Measurements from ENCODE around the gene GOLIM4.
"Not testable (repeated sequence)": the region's sequence is repeated elsewhere in the genome, so short reads cannot be mapped to it uniquely, and the experiment has no call there.

Gene GOLIM4

GRCh38 chr3:168095611-168096209 lies at the start of gene GOLIM4:
GOLIM4 (minus strand) TSS chr3:168095924; CDS start chr3:168095285, 639 bp downstream.
- peak in 1 of 2 donors; percentile 42 for DNase-seq (ENCODE audit: low read depth in 2 of 2, low spot score in 1 of 2)

- no peak for DNase-seq (ENCODE audit: low read depth in 2 of 2, low spot score in 1 of 2)
Observed at GRCh38 chr3:168141405-168141998, 45.8 kb upstream of the GOLIM4 start.

- no peak for DNase-seq (ENCODE audit: low read depth in 2 of 2, low spot score in 1 of 2)
Observed at GRCh38 chr3:168139947-168140346, 44.2 kb upstream of the GOLIM4 start.

- DNase-seq (ENCODE audit: low read depth in 2 of 2, low spot score in 1 of 2), result no peak
Observed at GRCh38 chr3:168138421-168138820, 42.7 kb upstream of the GOLIM4 start.

- no peak for DNase-seq (ENCODE audit: low read depth in 2 of 2, low spot score in 1 of 2)
Observed at GRCh38 chr3:168134931-168135330, 39.2 kb upstream of the GOLIM4 start.

GRCh38 chr3:168130250-168130649 lies 34.5 kb upstream of the GOLIM4 start:
- DNase-seq (ENCODE audit: low read depth in 2 of 2, low spot score in 1 of 2), result not testable (repeated sequence)

GRCh38 chr3:168128463-168128862 lies 32.7 kb upstream of the GOLIM4 start:
- DNase-seq (ENCODE audit: low read depth in 2 of 2, low spot score in 1 of 2), result not testable (repeated sequence)

- DNase-seq (ENCODE audit: low read depth in 2 of 2, low spot score in 1 of 2), result no peak
Observed at GRCh38 chr3:168127466-168127865, 31.7 kb upstream of the GOLIM4 start.

DNA sequence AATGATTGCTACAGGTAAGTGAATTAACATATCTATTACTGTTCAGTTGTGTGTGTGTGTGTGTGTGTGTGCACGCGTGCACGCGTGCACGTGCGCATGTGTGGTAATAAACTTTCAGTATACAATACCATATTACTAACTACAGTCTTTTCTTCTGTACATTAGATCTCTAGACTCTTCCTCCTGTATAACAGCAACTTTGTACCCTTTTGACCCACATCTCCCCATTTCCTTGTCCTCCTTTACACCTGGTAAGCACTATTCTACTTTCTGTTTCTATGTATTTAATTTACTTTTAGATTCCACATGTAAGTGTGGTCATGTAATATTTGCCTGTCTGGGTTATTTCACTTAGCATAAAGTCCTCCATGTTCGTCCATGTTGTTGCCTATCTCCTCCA lies 29.1 kb upstream of the GOLIM4 start:
- no peak for DNase-seq (ENCODE audit: low read depth in 2 of 2, low spot score in 1 of 2)

DNA sequence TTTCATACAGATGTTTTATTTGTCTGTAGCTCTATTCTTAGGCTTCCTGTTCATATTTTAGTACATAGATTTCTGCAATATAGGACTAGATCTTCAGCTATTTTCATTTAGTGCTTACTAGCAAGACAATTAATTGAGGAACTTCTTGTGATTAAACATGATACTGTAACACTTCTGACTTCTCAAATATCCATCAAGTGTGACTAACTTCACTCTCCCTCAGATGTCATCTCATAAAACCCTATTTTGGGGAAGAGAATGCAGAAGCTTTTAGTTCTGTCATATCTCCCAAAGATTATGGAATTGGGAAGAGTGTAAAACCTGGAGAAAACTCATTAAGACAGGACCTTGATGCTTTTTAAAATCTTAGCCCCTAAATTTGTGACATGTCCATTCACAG lies 28.6 kb upstream of the GOLIM4 start:
- no peak for DNase-seq (ENCODE audit: low read depth in 2 of 2, low spot score in 1 of 2)

DNA sequence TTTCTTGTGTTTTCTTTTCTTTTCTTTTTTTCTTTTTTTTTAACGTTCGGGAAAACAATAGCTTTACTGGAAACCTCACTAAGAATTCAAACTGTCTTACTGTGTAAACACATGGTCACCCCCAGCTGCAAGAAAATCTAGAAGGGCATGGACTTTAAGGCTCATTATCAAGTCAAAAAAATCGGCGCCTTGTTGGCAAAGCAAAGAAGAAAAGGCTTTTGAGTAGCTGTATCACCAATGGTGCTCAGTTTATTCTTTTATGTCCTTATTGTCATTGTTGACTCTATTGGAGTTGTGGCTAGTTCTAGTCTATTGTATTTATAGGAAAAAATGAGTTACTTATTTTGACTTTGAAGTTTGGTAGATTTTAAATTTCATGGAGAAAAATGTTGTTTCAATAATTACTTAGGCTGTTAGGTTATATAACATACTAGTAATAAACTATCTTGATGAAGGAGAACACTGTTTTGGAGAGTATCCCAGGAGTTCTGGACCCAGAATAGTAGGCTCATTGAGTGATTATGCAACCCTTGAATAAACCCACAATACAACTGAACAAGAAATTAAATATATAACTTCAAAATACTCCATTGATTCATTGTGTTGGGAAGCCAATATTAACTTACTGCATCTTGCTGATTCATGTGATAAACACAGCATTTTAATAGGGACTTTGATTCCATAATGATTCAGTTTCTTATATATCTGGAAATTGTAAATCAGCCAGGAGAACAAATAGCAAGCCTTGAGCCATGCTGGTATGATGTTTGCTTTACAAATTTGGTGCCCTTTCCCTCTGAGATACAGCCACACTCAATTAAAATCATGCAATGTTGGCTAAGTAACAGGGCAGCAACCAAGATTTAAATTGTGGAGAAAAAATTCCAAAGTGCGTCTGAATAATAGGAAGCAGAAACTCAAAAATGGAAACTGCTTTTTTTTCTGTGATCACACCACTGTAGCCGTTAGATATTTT lies 27.8 kb upstream of the GOLIM4 start:
- no peak for DNase-seq (ENCODE audit: low read depth in 2 of 2, low spot score in 1 of 2)

DNA sequence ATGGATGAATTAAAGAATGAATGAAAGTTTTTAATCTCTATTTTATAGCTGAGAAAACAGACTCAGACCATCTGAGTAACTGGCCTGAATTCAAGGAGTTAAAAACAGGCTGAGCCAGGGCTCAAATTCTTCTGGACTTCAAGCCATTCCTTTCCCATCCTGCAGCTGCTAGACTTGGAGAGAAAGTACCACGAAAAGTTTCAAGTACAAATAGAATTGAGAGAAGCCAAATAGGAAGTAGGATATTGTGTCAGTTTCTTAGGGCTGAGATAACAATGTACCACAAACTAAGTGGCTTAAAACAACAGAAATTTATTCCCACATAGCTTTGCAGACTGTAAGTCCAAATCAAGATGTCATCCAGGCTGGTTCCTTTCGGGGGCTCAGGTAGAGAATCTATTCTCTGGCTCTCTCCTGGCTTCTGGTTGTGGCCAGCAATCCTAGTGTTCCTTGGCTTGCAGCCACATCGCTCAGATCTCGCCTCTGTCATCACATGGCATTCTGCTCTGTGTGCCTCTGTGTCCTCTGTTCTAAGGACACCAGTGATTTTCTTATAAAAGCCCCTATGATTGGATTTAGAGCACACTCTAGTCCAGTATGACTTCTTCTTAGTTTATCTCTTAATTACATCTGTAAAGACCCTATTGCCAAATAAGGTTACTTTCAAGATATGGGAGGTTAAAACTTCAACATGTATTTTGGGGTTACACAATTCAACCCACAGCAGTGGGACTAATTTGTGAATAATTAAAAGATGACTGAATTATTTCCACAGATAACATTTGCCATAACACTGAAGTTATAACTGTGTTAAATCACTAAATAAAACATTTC lies 25.7 kb upstream of the GOLIM4 start:
- no peak for DNase-seq (ENCODE audit: low read depth in 2 of 2, low spot score in 1 of 2)

DNA sequence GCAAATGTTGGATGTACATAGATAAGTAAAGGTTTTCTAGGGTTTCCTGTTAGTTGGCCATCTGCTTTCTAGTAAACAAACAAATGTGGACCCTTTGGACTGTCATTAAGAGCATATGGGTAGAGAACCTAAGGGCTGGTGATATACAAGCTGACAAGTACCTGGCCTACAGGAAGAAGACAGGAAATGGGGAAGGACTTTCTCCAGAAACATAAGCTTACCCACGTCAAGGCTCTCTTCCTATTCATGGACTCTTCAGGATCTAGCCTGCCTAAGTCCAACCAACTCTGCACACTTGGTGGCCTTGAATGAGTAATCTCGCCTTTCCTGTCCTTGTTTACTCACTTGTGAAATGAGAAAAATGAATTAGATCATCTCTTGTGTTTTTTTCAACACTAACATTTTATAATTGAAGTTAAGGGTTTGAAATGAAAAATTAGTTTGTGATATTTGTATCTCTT lies 22.2 kb upstream of the GOLIM4 start:
- DNase-seq (ENCODE audit: low read depth in 2 of 2, low spot score in 1 of 2), result no peak

DNA sequence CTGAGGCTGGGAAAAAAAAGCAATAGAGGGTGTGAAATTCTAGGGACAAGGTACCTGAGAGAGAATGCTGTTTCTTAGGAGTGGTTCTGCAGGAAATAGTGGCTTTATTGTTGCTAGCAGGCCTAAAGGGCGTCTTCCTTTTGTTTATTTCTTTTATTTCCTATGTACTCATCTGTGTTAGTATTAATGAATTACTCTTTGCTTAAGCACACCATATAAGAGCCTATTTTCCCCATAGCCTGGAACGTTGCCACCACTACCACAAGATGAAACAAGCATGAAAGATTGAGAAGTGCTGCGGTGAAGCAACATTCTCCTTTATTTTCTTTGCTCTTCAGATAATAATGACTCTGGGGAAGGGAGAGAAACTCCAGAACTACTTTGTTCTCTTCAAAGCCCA lies 21.3 kb upstream of the GOLIM4 start:
- no peak for DNase-seq (ENCODE audit: low read depth in 2 of 2, low spot score in 1 of 2)

GRCh38 chr3:168116279-168116678 lies 20.6 kb upstream of the GOLIM4 start:
- no peak for DNase-seq (ENCODE audit: low read depth in 2 of 2, low spot score in 1 of 2)

DNA sequence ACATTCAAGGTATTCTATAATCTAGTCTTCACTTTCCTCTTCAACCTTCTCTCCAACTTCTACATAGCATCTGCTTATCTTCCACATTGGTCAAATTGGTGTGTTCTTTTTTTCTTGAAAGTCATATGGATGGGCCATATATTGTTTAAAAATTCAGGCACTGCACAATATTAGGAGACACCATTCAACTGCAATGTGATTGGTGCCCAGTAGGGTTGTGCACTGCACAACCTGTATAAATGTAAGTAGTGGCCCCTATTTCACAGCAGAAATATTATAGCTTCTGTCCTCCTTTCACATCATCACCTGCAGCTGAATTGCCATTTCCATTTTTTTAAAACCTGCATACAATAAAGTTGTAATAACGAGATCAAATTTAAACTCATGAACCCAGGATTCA lies 18.1 kb upstream of the GOLIM4 start:
- DNase-seq (ENCODE audit: low read depth in 2 of 2, low spot score in 1 of 2), result no peak

DNA sequence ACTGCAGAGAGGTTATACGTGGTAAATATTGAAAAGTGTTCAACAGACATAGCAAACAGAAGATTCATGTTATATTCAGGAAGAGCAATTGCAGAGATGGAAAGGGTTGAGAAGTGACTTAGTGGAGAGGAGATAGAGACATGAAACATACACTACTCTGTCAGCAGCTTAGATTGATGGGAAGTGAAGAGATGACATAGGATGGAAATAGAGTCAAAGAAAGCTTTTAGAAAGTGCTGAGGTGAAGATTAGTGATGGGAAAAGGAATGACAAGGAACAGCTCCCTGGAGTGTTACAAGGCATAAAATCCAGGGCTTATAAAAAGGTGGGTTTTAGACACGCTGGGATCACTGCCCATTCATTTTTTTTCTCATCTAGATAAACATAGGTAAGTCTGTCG lies 17.2 kb upstream of the GOLIM4 start:
- no peak for DNase-seq (ENCODE audit: low read depth in 2 of 2, low spot score in 1 of 2)

DNA sequence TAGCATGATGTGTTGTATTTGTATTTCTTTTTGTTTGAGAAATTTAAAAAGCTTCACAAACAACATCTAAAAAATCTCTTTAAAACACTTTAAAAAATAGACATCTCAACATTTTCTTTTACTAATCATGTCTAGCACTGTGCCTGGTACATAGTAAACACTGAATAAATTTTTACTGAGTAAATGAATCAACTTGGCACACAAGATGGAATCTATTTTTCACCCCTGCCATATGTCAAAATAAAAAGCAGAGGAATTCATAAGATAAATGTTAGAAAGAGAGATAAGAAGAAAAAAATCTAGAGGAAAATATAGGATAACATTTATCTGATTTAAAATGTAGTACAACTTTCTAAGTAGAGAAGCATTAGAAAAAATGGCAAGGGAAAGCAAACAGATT lies 8.6 kb upstream of the GOLIM4 start:
- DNase-seq (ENCODE audit: low read depth in 2 of 2, low spot score in 1 of 2), result no peak

GRCh38 chr3:168102735-168103410 lies 7.1 kb upstream of the GOLIM4 start:
- no peak for DNase-seq (ENCODE audit: low read depth in 2 of 2, low spot score in 1 of 2)

GRCh38 chr3:168100777-168101492 lies 5.2 kb upstream of the GOLIM4 start:
- no peak for DNase-seq (ENCODE audit: low read depth in 2 of 2, low spot score in 1 of 2)

Measured in stimulated activated CD8-positive, alpha-beta memory T cell treated with anti-CD3 and anti-CD28 coated beads, Interleukin-4, amount 100 ng/mL, for 4 hours (primary cell).